ENCODE data around the gene GNAS-AS1. TPM values are rescaled to one million over a fixed set of nuclear protein-coding genes. Genes with fewer than 3 reads are reported as not detected.

Gene GNAS-AS1
- total RNA-seq, 1 donor from 2014 or later: 1.1 TPM

GRCh38 chr20:58874469-58874868 is 23.8 kb upstream of the GNAS-AS1 start:
- no peaks in the 10 kb centered on the region for H3K4me1 ChIP-seq
- H3K4me3 ChIP-seq: no peak overlapping the region
- ATAC-seq (no peak), DNase-seq (no peak)
- no peaks in the 10 kb centered on the region for H3K36me3 ChIP-seq
- H3K27ac ChIP-seq: no peak overlapping the region
- no peak for TF ChIP-seq CTCF (IDR thresholded peaks at IDR 0.05)
- intact Hi-C loops (cut with DNase I): loop anchor here (10.0 kb wide), 1 partner anchor 340 kb away; no protein-coding TSS in a partner anchor
- no peaks in the 10 kb centered on the region for H3K27me3 ChIP-seq
- H3K9me3 ChIP-seq: no peaks in the 10 kb centered on the region

GRCh38 chr20:58871533-58872102 is 20.9 kb upstream of the GNAS-AS1 start:
- no peaks in the 10 kb centered on the region for H3K4me1 ChIP-seq
- intact Hi-C loops (cut with DNase I): loop anchor here (10.0 kb wide), 1 partner anchor 343 kb away; no protein-coding TSS in a partner anchor
- no peaks in the 10 kb centered on the region for H3K36me3 ChIP-seq
- H3K9me3 ChIP-seq: no peaks in the 10 kb centered on the region
- H3K27me3 ChIP-seq: no peaks in the 10 kb centered on the region
- H3K4me3 ChIP-seq: no peak overlapping the region
- no peak overlapping the region for H3K27ac ChIP-seq
- DNase-seq (no peak), ATAC-seq (no peak)
- TF ChIP-seq CTCF (IDR thresholded peaks at IDR 0.05): no peak

DNA sequence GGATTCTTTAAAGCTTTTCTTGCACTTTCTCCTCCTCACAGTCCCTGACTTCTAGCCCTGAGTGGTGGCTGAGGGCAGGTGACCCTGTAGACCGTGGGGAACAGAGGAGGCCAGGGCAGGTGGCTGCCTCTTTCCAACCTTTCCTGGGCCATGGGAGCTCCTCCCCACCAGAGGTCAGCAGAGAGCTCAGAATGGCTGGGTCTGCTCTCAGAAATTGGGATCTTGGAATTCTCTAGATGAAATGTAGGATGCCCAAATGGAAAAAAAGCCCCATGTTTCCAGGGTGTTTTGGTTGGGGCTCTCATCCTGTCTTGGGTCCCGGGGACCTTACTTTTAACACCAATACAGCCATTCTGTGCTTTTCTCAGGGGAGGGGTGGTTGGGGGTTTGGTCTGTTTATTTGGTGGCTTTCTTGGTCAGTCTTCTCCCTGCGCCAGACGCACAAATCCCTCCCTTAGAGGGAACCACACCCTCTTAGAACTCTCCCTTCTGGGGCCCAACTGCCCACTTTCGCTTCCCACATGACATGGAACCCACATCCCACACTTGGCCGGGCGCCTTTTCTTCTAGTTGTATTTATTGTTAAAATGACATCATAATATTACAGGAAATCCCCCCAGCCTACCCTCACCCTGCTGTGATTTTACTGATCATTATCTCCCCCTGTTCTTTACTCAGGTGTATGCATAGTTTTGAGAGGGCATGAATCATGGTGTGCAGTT is 19.8 kb upstream of the GNAS-AS1 start:
- peak; percentile 93 for TF ChIP-seq CTCF (IDR thresholded peaks at IDR 0.05)
- no peak overlapping the region for H3K27ac ChIP-seq
- ATAC-seq (peak; percentile 95), DNase-seq (peak; percentile 78)
- H3K36me3 ChIP-seq: no peaks in the 10 kb centered on the region
- no peaks in the 10 kb centered on the region for H3K4me1 ChIP-seq
- intact Hi-C loops (cut with DNase I): loop anchor here (10.0 kb wide), 1 partner anchor 344 kb away; no protein-coding TSS in a partner anchor
- peaks cover 7% of the 10 kb centered on the region for H3K27me3 ChIP-seq
- H3K9me3 ChIP-seq: no peaks in the 10 kb centered on the region
- no peak overlapping the region for H3K4me3 ChIP-seq

GRCh38 chr20:58869662-58870227 is 19.0 kb upstream of the GNAS-AS1 start:
- ATAC-seq: no peak
- H3K4me3 ChIP-seq: no peak overlapping the region

DNA sequence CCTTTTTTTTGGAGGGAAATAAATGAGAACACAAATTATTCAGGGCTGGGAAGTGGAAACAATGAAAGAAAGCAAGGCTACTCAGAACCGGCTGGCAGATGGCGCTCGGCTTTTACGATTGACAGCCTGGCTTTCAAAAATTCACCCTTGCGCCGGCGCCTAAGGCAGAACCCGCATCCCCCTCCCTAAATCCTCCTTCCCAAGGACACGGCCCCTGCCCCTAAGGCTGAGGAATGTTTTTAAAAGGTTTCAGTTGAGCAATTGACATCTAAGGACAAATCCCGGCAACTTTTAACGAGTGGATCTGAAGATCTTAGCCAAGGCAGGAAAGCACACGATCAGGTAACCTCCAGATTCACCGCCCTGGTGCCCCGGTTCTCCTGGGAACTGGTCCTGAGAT is 18.1 kb upstream of the GNAS-AS1 start:
- DNase-seq: no peak

More at GRCh38 chr20:58869662-58870227, 19.0 kb upstream of the GNAS-AS1 start:
- Histone ChIP-seq H3K36me3 (no peaks in the 10 kb centered on the region), H3K27me3 (peaks cover 7% of the 10 kb centered on the region), H3K9me3 (no peaks in the 10 kb centered on the region), H3K4me1 (no peaks in the 10 kb centered on the region), H3K27ac (no peak overlapping the region)
- TF ChIP-seq CTCF (IDR thresholded peaks at IDR 0.05): no peak
- intact Hi-C loops (cut with DNase I): loop anchor here (10.0 kb wide), 1 partner anchor 345 kb away; no protein-coding TSS in a partner anchor
- no peak for DNase-seq

More for the DNA sequence above, 18.1 kb upstream of the GNAS-AS1 start:
- Histone ChIP-seq H3K27me3 (peaks cover 7% of the 10 kb centered on the region), H3K4me1 (no peaks in the 10 kb centered on the region), H3K27ac (no peak overlapping the region), H3K9me3 (no peaks in the 10 kb centered on the region), H3K4me3 (no peak overlapping the region), H3K36me3 (no peaks in the 10 kb centered on the region)
- peak; percentile 20 for TF ChIP-seq CTCF (IDR thresholded peaks at IDR 0.05)
- intact Hi-C loops (cut with DNase I): no loop called here
- ATAC-seq: no peak
